PC-3 (cell line): ENCODE results near the gene ZNHIT1.

Source experiments
- CTCF ChIP-seq: fragments of 300-600 bp; sonication (generic); conservative IDR thresholded peaks from 2 replicates; pipeline ENCODE4 v1.5.1; 2017; ENCODE audit warnings: antibody characterized with exemption, low read depth, mild to moderate bottlenecking, low read length
- EZH2 ChIP-seq: fragments of 300-600 bp; sonication (generic); IDR thresholded peaks from one replicate; pipeline ENCODE4 v1.6.1; 2017; ENCODE audit warnings: antibody characterized with exemption, mild to moderate bottlenecking, low read length; ENCODE audit not compliant: unreplicated experiment

GRCh38 chr7:101177644-101178043 lies 40.3 kb upstream of the ZNHIT1 start:
- TF ChIP-seq EZH2 (no peak), CTCF (no peak)
